GM18502 (cell line): ENCODE measurements around the gene ZGPAT.

Experiments
- ATAC-seq: cut with Tn5 transposase; IDR thresholded peaks from one replicate; pipeline ENCODE4 v1.9.1; 2021; ENCODE audit warnings: mild to moderate bottlenecking; ENCODE audit not compliant: unreplicated experiment, poor library complexity

ZGPAT gene

DNA sequence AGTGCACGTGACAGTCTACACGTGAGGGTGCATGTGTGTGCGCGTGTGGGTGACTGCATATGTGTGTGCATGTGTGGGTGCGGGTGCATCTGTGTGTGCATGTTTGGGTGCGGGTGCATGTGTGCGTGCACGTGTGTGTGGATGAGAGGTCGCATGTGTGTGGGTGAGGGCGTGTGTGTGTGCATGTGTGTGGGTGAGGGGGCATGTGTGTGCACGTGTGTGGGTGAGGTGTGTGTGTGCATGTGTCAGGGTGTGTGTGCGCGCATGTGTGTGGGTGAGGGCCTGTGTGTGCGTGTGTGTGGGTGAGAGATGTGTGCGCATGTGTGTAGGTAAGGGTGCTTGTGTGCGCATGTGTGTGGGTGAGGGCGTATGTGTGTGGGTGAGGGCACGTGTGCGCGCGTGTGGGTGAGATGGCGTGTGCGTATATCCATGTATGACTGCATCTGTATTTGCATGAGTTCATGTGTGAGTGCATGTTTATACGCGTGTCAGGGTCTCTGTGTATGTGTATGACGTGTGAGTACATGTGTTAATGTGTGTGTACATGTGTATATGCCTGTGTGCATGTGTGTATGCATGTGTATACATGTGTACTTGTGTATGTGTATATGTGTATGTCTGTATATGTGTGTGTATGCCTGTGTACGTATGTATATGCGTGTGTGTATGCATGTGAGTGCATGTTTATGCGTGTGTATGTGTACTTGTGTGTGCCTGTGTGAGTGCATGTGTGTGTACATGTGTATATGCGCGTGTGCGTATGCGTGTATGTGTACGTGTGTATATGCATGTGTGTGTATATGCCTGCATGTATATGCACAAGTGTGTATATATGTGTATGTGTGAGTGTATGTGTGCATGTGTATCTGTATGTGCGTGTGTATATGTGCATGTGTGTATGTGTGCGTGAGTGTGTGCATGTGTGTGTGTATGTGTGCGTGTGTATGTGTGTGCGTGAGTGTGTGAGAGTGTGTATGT is 24.6 kb downstream of the ZGPAT start:
- no peak for ATAC-seq

DNA sequence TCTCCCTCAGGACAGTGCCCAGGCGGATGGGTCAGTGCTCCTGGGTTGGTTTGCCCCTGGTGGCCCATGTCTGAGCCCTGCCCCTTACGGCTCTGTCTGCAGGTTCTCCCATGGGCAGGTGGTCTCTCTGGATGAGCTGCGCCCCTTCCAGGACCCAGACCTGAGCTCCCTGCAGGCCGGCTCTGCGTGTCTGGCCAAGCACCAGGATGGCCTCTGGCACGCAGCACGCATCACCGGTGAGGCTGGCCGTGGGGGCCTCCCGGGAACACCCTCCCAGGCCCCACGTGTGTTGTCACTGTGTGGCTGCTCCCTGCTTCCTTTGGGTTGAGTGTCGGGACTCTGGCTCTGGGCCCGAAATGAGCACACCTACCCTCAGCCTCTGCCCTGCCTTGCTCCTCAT is 25.3 kb downstream of the ZGPAT start:
- ATAC-seq: no peak

DNA sequence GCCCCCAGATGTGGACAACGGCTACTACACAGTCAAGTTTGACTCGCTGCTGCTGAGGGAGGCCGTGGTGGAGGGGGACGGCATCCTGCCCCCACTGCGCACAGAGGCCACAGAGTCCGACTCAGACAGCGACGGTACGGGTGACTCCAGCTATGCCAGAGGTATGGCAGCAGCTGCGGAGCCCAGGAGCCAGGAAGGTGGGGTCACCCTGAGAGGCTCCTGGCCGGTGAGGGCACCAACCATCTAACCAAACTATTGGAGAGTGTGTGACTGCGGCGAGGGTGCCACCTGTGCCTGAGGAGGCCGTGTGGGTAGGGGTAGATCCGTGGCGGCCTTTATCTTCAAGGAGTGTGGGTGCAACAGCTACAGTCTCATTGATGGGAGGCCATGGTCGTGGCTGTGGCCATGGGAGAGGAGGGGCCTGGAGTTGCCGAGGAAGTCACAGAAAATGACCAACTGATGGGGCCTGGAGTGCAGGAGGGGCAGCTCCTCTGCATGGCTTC is 25.8 kb downstream of the ZGPAT start:
- no peak for ATAC-seq

DNA sequence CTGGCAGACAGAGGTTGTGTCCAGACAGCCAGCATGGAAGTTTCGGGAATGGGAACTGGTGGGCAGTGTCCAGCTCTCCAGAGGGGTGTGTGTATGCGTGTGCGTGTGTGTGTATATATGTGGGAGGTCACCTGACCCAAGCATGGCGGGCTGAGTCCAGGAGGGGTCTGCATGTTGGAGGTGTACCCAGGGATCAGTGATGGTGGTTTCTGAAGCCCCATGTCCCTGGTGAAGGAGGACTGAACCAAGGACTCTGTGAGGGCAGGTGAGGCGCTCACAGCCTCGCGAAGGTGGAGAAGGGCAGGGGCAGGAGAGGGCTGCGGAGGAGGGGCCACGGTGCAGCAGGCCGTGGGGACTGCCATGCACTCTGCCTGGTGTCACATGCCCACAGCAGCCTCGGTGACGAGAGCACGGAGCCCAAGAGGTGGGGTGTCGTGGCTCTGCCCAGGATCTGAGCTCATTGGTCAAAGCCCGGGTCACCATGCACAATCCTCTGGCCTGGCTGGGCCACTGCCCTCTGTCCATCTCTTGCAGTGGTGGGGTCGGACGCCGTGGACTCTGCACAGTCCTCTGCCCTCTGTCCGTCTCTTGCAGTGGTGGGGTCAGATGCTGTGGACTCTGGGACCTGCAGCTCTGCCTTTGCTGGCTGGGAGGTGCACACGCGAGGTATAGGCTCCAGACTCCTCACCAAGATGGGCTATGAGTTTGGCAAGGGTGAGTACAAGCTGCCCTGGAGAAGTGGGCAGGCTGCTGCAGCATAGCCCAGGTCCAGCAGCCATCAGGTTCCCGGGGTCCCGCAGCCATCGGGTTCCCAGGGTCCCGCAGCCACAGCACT is 26.5 kb downstream of the ZGPAT start:
- ATAC-seq: no peak

DNA sequence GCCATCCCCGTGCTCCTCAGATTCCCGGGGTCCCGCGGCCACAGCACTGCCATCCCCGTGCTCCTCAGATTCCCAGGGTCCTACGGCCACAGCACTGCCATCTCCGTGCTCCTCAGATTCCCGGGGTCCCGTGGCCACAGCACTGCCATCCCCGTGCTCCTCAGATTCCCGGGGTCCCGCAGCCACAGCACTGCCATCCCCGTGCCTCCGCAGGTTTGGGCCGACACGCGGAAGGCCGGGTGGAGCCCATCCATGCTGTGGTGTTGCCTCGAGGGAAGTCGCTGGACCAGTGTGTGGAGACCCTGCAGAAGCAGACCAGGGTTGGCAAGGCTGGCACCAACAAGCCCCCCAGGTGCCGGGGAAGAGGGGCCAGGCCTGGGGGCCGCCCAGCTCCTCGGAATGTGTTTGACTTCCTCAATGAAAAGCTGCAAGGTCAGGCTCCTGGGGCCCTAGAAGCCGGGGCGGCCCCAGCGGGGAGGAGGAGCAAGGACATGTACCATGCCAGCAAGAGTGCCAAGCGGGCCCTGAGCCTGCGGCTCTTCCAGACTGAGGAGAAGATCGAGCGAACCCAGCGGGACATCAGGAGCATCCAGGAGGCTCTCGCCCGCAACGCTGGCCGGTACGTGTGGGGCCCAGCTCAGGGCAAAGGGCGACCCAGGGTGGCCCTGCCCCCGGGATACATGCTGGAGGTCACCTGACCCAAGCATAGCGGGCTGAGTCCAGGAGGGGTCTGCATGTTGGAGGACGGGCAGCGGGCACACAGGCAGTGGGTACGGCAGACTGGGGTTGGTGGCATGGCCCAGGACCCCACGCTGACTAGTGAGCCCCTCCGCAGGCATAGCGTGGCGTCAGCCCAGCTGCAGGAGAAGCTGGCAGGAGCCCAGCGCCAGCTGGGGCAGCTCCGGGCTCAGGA is 27.4 kb downstream of the ZGPAT start:
- ATAC-seq: no peak

- ATAC-seq: no peak
Observed at GRCh38 chr20:63735859-63736718, 28.2 kb downstream of the ZGPAT start, which contains the start of gene LIME1. Gene LIME1, plus strand, starts transcription at chr20:63736664. Its CDS starts 886 bp downstream, at chr20:63737550.

- ATAC-seq: no peak
Observed at GRCh38 chr20:63736893-63737694, 29.3 kb downstream of the ZGPAT start.

GRCh38 chr20:63737695-63737944 is 29.8 kb downstream of the ZGPAT start:
- no peak for ATAC-seq

DNA sequence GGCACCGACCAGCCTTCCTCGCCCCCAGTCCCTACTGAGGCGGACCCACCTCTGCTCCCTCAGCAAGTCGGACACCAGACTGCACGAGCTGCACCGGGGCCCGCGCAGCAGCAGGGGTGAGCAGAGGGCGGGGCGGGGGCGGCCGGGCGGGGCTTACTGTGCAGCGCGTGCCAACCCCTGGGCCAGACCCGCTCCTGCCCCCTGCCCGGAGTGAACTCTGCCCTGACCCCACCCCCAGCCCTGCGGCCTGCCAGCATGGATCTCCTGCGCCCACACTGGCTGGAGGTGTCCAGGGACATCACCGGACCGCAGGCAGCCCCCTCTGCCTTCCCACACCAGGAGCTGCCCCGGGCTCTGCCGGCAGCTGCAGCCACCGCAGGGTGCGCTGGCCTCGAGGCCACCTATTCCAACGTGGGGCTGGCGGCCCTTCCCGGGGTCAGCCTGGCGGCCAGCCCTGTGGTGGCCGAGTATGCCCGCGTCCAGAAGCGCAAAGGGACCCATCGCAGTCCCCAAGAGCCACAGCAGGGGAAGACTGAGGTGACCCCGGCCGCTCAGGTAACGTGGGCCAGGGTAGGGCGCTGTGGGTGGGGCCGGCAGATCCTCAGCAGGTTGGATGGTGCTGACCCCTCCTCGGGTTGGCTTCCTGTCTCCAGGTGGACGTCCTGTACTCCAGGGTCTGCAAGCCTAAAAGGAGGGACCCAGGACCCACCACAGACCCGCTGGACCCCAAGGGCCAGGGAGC is 30.3 kb downstream of the ZGPAT start:
- no peak for ATAC-seq

- no peak for ATAC-seq
Observed at GRCh38 chr20:63738687-63739129, 30.9 kb downstream of the ZGPAT start.

GRCh38 chr20:63739130-63740069 is 31.6 kb downstream of the ZGPAT start, which contains the start of gene SLC2A4RG:
Gene SLC2A4RG, plus strand, starts transcription at chr20:63739776. Its CDS starts 137 bp downstream, at chr20:63739913.
- ATAC-seq: no peak

GRCh38 chr20:63740070-63740626 is 32.3 kb downstream of the ZGPAT start:
- ATAC-seq: no peak

DNA sequence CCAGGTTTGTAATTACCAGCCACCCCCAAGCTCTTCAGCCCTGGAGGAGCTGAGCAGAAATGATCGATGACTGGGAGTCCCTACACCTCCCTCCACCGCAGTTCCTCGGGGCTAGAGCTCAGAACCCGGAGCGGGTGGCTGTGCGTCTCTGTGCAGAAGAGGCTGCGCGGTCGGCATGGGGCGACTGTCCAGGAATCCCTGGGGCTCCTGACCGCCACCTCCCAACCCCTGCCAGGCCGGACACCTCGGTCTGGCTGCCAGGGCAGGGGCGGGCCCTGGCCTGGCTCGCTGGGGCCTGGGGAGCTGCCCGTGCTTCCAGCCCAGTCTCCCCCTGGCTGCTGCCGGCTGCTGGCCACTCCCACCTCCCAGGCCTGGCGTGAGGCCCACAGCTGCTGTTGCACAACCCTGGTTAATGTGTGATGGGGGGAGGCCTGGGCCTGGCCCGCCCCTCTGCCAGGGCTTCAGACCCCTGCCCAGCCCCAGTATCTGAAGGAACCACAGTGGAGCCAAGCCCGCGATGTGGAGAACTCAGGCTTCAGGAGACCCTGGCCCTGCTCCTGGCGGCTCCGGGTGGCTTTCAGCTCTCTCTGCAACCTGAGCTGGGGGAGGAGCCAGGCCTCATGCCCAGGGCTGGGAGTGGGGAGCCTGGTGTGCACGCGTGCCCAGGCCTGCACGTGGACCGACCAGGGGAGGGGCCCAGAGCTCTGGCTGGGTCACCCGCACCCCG is 33.0 kb downstream of the ZGPAT start:
- ATAC-seq: no peak

GRCh38 chr20:63741354-63741675 is 33.5 kb downstream of the ZGPAT start:
- no peak for ATAC-seq

GRCh38 chr20:63741676-63742380 is 34.0 kb downstream of the ZGPAT start:
- no peak for ATAC-seq
